ENCODE results near the gene SYPL1. TPM values are rescaled to one million over a fixed set of nuclear protein-coding genes. Genes with fewer than 3 reads are reported as not detected.

Gene SYPL1
- polyA plus RNA-seq, 3 donors, result 40.4 to 53.5 (median 42.3) TPM

DNA sequence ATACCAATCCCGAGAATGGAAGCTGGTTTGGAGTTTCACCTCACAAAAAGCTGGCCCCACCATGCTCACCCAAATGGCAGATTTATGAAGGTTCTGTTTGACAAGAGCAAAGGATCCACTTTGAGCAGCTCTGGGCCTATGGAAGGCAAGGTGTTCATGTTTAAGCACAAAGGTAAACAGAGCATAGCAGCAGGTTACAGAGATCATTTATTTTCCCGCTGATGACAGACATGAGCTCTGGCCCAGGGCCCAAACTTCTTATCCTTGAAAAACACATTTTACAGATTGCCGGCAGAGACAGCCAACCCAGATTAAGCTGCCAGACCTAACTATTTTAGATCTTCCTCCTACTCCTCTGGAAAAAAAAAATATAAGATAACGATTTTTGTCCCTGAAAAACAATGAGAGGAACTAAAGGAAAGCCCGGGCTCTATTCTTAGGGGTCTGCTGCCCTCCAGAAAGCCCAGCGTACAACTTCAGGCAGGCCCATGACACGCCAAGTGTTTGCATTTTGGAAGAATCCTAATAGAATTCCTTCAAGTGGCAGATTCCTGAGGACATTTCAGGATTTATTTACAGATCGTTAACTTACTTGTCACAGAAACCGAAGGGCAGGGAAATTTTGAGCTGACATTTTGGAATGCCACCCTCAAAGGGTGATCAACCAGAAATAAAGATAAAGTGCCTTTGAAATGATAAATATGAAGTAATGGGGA, 40.0 kb downstream of the SYPL1 start:
- WGBS, 3 donors, result 18 to 25% (median 19%) methylated on average over 9 of the region's 9 CpGs
- H3K27ac ChIP-seq (ENCODE audit: low read depth, low read length), result no peak overlapping the region

DNA sequence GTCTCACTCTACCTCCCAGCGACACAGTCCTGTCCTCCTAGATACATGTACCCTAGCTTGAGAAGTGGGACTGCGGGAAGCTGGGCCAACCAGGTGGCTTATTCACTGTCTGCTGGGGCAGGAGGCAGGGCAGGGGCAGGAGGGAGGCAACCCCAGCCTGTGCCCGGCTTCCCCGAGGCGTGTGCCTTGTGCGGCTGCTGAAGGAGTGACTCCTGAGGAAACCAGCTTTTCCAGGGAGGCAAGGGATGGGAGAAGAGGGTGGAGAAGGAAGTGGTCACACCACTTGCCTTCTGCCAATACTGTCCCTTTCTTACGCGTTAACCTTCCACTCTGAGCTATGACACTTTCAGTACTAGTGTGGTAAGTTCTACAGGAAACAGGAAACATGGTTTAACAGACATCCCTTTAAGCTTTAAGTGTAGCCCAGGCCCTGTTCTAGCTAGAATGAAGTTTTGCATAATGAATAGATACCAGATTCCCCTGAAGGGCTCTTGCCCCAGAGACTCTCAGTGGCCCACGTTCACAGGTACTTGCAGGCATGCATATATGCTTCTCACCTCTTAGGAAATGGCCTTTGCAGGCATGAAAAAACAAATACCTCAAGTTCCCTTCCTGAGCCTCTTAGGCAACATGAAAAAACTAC, 40.6 kb downstream of the SYPL1 start:
- WGBS, 3 donors, result 32 to 68% (median 32%) methylated on average over 9 of the region's 9 CpGs
- H3K27ac ChIP-seq (ENCODE audit: low read depth, low read length), result no peak overlapping the region

DNA sequence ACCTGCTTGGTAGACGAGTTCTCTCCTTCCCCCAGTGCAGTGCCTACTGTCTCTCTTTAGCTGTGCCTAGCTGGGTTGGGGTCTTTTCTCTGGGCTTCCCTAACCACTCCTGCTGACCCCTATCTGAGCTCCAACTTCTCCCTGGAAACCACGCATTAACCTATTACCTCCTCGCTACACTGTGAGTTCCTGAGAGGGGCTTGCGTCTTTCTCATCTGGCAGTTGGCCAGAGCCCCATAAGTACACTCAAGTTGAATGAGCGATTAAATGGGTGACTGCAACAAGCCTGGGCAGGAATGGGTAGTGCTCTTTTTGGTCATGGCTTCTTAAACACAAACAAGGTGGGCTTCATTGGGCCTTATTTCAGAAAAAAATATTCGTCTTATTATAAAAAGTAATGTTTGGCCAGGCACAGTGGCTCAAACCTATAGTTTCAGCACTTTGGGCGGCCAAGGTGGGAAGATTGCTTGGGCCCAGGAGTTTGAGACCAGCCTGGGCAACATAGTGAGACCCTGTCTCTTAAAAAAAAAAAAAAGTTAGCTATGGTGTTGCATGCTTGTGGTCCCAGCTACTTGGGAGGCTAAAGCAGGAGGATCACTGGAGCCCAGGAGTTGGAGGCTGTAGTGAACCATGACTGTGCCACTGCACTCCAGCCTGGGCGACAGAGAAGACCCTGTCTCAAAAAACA, 41.4 kb downstream of the SYPL1 start:
- 72 to 91% (median 77%) methylated on average over 8 of the region's 8 CpGs for WGBS, 3 donors
- H3K27ac ChIP-seq (ENCODE audit: low read depth, low read length), result no peak overlapping the region

- 54 to 77% (median 73%) methylated on average over 5 of the region's 5 CpGs for WGBS, 3 donors
- H3K27ac ChIP-seq (ENCODE audit: low read depth, low read length), result no peak overlapping the region
These were observed 41.9 kb downstream of the SYPL1 start for GRCh38 chr7:106070201-106070551.

- H3K27ac ChIP-seq (ENCODE audit: low read depth, low read length), result no peak overlapping the region
- 64 to 85% (median 76%) methylated on average over 9 of the region's 9 CpGs for WGBS, 3 donors
These were observed 42.5 kb downstream of the SYPL1 start for GRCh38 chr7:106069471-106070200.

- WGBS, 3 donors, result 54 to 85% (median 62%) methylated on average over 3 of the region's 3 CpGs
- H3K27ac ChIP-seq (ENCODE audit: low read depth, low read length), result no peak overlapping the region
These were observed 43.1 kb downstream of the SYPL1 start for GRCh38 chr7:106068986-106069385.

GRCh38 chr7:106068538-106068961, 43.6 kb downstream of the SYPL1 start:
- no peak overlapping the region for H3K27ac ChIP-seq (ENCODE audit: low read depth, low read length)
- WGBS, 3 donors, result 77 to 90% (median 88%) methylated on average over 4 of the region's 4 CpGs

DNA sequence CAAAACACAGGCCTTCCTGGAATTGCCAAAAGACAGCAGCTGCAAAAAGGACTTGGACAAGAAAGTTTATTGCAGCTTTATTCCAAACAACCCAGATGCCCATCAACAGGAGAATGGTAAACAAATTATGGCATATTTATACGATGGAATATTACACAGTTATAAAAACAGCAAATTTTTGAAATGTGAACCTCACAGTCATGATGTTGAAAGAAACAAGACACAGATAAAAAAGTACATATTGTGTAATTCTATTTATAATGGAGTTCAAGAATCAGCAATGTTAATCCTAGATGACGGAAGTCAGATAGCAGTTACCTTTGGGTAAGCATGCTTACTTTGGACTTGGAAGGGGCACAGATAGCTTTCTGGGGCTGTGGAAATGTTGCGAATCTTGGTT, 44.4 kb downstream of the SYPL1 start:
- H3K27ac ChIP-seq (ENCODE audit: low read depth, low read length), result no peak overlapping the region
- WGBS, 3 donors, result 60 to 94% (median 93%) methylated on average over 3 of the region's 3 CpGs

DNA sequence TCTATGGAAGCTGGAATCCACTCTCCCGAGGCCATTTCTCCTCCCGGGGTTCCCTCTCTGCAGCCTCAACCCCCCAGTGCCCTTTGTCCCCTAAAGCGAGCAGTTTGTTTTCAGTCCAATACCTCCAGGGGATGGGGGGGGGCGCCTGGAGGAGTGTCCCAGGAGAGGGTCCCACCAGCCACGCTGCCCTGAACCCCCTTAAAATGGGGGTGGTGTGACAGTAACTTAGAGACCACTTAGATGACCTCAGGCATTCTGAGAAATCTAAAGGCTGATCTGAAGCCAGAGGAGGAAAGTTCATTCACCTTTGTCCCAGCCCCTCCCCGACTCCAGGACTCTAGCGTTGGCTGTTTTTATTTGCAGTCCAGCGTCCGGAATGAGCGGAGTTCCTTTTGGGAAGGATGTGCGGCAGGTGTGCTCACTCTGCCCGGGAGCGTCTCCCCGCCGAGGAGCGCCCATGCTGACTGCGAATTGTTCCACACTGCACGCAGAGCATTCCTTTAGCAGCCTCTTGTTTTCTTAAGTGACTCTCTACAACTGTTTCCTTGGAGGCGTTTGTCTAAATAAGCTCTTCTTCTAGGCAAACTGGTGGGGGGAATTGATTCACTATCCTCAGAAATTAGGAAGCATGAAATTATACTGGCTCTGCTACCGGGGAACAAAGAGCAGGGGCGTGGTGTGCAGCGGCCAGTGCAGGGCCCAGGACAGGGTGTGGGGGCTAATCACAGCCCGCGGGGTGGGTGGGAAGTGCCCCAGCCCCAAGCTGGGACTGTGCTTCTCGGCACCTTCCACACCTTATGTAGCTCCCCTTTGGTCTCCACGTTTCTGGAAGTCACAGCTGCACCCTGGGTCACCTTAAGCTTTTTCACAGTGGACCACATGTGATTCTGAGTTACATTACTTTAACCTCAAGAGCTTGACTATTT, 46.3 kb downstream of the SYPL1 start:
- 37 to 52% (median 46%) methylated on average over 26 of the region's 26 CpGs for WGBS, 3 donors

GRCh38 chr7:106064771-106065574, 47.1 kb downstream of the SYPL1 start:
- H3K27ac ChIP-seq (ENCODE audit: low read depth, low read length), result no peak overlapping the region

More for the DNA sequence above, 46.3 kb downstream of the SYPL1 start:
- H3K27ac ChIP-seq (ENCODE audit: low read depth, low read length), result no peak overlapping the region

GRCh38 chr7:106064316-106064715, 47.8 kb downstream of the SYPL1 start:
- no peak overlapping the region for H3K27ac ChIP-seq (ENCODE audit: low read depth, low read length)
- WGBS, 3 donors, result 73 to 88% (median 78%) methylated on average over 8 of the region's 8 CpGs

More at GRCh38 chr7:106064771-106065574, 47.1 kb downstream of the SYPL1 start:
- 35 to 48% (median 42%) methylated on average over 14 of the region's 14 CpGs for WGBS, 3 donors

DNA sequence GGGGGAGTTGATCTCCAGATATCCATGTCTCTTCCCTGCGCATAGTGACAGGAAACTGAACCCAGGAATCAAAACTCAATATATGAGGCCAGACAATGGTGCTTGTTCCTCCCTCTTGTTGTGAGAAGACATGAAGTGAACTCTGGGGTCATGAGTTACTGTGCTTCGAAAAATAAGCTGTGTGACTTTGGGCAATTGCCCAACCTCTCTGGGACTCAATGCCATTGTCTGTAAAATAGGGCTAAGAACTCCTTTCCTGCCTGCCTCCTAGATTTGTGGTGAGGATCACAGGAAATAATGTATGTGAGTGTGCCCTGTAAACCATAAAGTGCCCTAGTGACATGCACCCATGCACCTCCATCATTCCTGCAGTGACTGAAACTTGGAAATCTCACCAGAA, 48.4 kb downstream of the SYPL1 start:
- no peak overlapping the region for H3K27ac ChIP-seq (ENCODE audit: low read depth, low read length)
- 80 to 86% (median 82%) methylated on average over 2 of the region's 2 CpGs for WGBS, 3 donors

GRCh38 chr7:106063024-106063423, 49.1 kb downstream of the SYPL1 start:
- no peak overlapping the region for H3K27ac ChIP-seq (ENCODE audit: low read depth, low read length)
- WGBS, 3 donors, result 71 to 86% (median 73%) methylated on average over 6 of the region's 6 CpGs

DNA sequence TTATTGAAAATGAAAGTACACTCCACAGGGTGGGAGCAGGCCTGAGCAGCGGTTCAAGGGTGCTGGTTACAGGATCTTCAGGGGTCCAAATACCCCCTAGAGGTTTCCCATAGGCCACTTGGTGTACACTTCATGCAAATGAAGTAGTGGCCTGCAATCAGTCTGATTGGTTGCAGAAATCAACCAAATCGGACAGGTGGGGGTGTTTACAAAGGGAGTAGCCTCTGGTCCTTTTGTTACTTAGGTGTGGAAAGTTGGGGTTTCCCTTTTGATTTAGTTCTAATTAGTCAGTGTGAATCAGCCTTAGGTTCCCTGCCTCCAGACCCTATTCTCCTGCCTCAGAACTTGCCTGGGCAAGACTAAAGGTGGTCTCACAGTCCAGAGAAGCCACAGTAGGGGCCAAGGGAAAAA, 49.6 kb downstream of the SYPL1 start:
- H3K27ac ChIP-seq (ENCODE audit: low read depth, low read length), result no peak overlapping the region
- WGBS, 3 donors, result 82 to 91% (median 87%) methylated on average over 2 of the region's 2 CpGs

GRCh38 chr7:106062006-106062405, 50.1 kb downstream of the SYPL1 start:
- WGBS, 3 donors, result 96 to 98% (median 96%) methylated on average over 7 of the region's 7 CpGs
- H3K27ac ChIP-seq (ENCODE audit: low read depth, low read length), result no peak overlapping the region

DNA sequence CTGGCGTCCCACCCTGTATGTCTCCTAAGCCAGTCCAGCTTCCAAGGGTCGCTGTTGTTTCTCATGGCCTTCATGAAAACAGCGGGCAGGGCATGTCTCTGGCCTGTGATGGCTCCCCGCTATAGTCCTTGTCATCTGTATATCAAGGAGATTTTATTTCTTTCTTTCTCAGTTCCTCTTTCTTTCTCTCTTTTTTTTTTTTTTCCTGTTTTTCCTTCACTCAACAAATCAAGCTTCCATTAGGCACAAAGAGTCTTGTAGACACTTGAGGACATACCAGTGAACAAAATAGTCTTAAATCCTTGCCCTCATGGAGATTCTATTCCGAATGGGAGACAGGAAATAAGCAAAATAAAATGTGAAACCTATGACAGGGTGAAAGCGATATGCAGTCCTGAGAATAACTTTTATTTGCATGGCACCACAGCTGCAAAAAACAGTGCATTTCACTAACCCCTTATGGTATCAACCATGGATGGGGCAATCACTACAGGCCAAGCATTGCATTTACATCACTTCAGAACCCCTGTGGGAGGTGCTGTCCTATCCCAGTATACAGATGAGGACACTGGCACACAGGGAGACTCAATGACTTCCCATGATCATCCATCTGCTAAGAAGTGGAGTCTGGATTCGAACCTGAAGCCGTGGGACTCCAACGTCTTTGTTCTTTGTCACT, 50.7 kb downstream of the SYPL1 start:
- 89 to 95% (median 95%) methylated on average over 9 of the region's 9 CpGs for WGBS, 3 donors
- no peak overlapping the region for H3K27ac ChIP-seq (ENCODE audit: low read depth, low read length)
